ENCODE measurements around the gene FYB1. TPM values are rescaled to one million over a fixed set of nuclear protein-coding genes. Genes with fewer than 3 reads are reported as not detected.

FYB1 gene
- polyA plus RNA-seq, 3 donors from 2014 or later = 50.6 to 205 (median 80.2) TPM

DNA sequence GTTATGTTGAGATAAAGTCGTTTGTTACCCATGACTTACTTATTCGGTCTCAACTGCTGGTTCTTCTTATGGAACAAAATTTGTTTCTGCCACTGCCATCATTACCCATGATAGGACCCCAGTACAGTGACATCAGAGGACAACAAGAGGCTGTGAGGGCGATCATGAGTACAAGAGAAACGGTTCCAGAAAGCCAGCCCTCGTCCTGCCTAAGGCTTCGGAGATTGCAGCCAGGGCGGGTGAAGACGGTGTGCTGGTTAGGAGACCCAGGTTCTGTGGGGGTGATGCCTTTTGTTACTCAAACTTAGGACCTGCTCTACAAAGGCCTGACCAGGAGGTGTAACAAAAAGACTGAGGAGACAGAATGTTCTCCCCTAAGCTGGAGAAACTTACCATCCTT, 10.9 kb downstream of the FYB1 start:
- peaks cover 93 to 100% of the 10 kb centered on the region in 2 donors for H3K4me1 Mint-ChIP-seq
- peaks cover 0 to 15% (median 10%) of the 10 kb centered on the region in 3 donors for H3K27me3 Mint-ChIP-seq (ENCODE audit: low read depth in 3 of 3)
- peak overlapping the region in 4 of 5 donors; percentile 16 to 62 (median 25) for H3K4me3 Mint-ChIP-seq
- no peaks in the 10 kb centered on the region for H3K9me3 Mint-ChIP-seq
- H3K36me3 Mint-ChIP-seq = no peaks in the 10 kb centered on the region
- peak overlapping the region; percentile 89 to 97 (median 94) for H3K27ac Mint-ChIP-seq
- no peak for DNase-seq

DNA sequence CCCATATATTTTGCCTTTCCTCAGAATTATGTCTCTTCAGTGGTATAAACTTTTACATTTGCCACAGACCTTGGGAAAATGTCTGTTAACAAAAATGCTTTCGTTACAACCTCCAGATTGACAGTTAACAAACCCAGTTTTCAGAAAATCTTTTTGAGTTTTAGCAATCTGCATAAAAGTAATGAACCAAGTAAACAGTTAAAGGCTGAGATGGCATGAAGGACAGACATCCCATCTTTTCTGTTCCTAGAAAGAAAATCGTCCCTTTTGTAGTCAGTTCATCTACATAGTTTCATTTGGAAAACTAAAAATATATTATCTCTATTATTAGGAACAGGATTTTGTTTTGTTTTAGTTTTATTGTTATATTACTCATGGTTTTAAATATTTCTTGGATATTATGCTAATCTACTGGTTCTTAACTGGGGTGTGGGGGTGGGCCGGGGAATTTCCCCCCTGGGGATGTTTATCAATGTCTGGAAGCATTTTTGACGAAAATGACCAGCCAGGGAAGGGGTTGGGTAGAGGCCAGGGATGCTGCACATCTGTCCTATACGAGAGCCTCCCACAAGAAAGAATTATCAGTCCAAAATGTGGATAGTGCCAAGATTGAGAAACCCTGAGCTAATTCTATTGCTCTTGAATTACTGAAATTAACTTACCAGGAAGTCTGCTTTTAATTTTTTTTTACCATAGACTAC, 11.9 kb downstream of the FYB1 start:
- H3K9me3 Mint-ChIP-seq = no peaks in the 10 kb centered on the region
- peaks cover 0 to 4% (median 0%) of the 10 kb centered on the region in 3 donors for H3K36me3 Mint-ChIP-seq

DNA sequence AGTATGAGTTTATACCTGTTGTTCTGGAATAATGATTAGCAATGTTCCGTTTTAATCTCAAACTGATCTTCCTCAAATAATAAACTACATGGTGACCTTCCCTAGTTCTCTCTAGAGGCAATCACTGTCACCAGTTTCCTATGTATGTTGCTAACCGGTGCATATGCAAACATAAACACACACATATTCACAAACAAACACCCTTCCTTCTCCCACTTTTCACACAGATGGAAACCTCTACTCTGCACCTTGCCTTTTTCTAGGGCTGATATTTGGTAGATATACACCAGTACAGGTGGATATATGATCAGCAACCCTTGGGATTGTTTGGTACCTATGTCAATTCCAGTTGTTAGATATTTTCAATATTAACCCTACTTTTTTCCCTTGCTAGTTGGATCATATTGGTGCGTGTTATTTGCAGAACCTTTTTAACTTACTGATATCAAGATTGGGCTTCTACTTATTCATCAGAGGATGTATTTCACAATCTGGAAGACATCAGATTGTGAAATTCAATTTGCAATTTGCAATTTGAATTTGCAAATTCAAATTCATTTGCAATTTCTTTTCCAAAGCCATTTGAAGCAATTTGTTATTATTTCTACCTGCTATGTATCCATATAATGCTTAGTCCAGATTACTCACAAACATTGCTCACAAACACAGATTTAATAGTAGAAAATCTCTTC, 12.6 kb downstream of the FYB1 start:
- Mint-ChIP-seq H3K4me1 (peaks cover 93 to 100% of the 10 kb centered on the region in 2 donors), H3K4me3 (no peak overlapping the region), H3K27ac (peak overlapping the region; percentile 37 to 96 (median 78)), H3K9me3 (no peaks in the 10 kb centered on the region), H3K36me3 (peaks cover 0 to 4% (median 0%) of the 10 kb centered on the region in 3 donors), H3K27me3 (ENCODE audit: low read depth in 3 of 3) (peaks cover 2 to 14% (median 10%) of the 10 kb centered on the region in 3 donors)
- DNase-seq = no peak

More for the DNA sequence above, 11.9 kb downstream of the FYB1 start:
- DNase-seq = no peak
- H3K4me3 Mint-ChIP-seq = peak overlapping the region in 2 of 5 donors; percentile 34 to 35
- peak overlapping the region; percentile 89 to 97 (median 94) for H3K27ac Mint-ChIP-seq
- peaks cover 2 to 15% (median 10%) of the 10 kb centered on the region in 3 donors for H3K27me3 Mint-ChIP-seq (ENCODE audit: low read depth in 3 of 3)
- H3K4me1 Mint-ChIP-seq = peaks cover 93 to 100% of the 10 kb centered on the region in 2 donors

DNA sequence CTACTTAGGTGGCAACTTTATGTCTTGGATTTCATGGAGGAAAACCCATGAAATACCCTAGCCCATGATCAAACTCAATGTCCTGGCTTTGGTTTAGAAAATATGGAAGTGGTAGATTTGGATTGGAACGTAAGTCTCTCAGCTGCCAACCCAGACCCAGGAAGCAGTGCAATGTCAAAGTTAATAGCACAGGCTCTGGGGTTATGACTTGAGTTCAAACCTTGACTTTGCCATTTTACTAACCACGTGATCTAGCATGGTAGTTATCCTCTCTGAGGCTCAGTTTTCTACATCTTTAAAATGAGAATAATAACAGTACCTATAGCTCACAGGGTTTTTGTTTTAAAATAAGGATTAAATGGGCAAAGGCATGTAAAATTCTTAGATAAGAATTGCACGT, 13.8 kb downstream of the FYB1 start:
- peak overlapping the region in 5 of 6 donors; percentile 20 to 99 (median 93) for H3K27ac Mint-ChIP-seq
- H3K4me1 Mint-ChIP-seq = peaks cover 93 to 100% of the 10 kb centered on the region in 2 donors
- H3K27me3 Mint-ChIP-seq (ENCODE audit: low read depth in 3 of 3) = peaks cover 2 to 10% (median 5%) of the 10 kb centered on the region in 3 donors
- H3K9me3 Mint-ChIP-seq = no peaks in the 10 kb centered on the region
- no peak for DNase-seq
- H3K4me3 Mint-ChIP-seq = no peak overlapping the region
- H3K36me3 Mint-ChIP-seq = peaks cover 0 to 10% (median 0%) of the 10 kb centered on the region in 3 donors

DNA sequence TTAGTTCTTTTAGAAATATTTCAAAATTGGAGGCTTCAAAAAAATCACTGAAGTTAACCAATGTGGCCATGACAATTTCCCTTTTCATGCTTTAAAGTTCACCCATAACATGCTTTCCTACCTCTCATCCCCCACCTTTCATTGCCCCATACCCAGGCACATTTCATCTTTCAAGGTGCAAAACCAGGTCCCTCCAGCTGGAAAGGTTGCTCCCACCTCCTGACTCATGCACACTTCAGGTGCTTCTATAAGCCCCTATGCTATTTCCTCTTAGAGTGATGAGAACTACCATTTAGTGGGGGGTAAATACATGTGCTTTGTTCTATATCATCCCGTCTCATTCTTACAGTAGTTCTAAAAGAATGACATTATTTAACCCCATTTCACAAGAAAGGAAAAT, 15.4 kb downstream of the FYB1 start:
- H3K27me3 Mint-ChIP-seq (ENCODE audit: low read depth in 3 of 3) = peaks cover 0 to 2% (median 2%) of the 10 kb centered on the region in 3 donors
- peak overlapping the region; percentile 78 to 93 (median 86) for H3K4me3 Mint-ChIP-seq
- H3K9me3 Mint-ChIP-seq = no peaks in the 10 kb centered on the region
- H3K4me1 Mint-ChIP-seq = peaks cover 91 to 100% of the 10 kb centered on the region in 2 donors
- H3K36me3 Mint-ChIP-seq = peaks cover 0 to 10% (median 0%) of the 10 kb centered on the region in 3 donors
- H3K27ac Mint-ChIP-seq = peak overlapping the region; percentile 89 to 99 (median 94)
- DNase-seq = no peak

DNA sequence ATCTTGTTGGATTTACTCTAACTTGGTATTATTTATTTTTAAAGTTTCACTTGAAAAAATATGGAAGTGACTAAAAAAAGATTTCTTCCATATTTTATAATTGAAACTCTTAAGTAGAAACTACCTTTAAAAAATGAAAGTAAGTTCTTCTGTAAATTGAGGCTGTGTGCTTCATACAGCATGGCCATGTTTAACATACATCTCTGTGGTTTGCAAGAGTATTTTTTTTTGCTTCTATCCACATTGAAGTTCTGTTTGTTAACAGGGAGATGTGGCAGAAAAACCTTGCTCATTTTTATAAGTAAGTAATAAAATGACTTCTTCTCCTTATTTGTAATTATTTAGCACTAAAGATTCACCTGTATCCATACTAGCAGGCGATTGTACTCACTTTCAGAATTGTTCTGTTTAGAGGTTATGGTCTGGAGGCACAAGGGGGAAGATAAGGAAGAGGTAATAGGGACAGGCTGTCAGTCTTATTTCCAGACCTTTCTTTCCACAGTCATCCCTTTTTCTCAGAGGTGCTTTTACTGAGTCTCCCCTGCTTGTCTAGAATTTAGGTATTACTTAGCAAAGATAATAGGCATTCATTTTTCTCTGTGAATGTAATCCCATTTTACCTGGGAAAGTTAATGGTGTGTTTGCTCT, 16.0 kb downstream of the FYB1 start:
- no peak for DNase-seq
- Mint-ChIP-seq H3K36me3 (peaks cover 0 to 10% (median 0%) of the 10 kb centered on the region in 3 donors), H3K4me3 (peak overlapping the region; percentile 78 to 93 (median 86)), H3K9me3 (no peaks in the 10 kb centered on the region), H3K4me1 (peaks cover 88 to 100% of the 10 kb centered on the region in 2 donors), H3K27me3 (ENCODE audit: low read depth in 3 of 3) (peaks cover 0 to 2% (median 2%) of the 10 kb centered on the region in 3 donors), H3K27ac (peak overlapping the region; percentile 89 to 99 (median 94))

DNA sequence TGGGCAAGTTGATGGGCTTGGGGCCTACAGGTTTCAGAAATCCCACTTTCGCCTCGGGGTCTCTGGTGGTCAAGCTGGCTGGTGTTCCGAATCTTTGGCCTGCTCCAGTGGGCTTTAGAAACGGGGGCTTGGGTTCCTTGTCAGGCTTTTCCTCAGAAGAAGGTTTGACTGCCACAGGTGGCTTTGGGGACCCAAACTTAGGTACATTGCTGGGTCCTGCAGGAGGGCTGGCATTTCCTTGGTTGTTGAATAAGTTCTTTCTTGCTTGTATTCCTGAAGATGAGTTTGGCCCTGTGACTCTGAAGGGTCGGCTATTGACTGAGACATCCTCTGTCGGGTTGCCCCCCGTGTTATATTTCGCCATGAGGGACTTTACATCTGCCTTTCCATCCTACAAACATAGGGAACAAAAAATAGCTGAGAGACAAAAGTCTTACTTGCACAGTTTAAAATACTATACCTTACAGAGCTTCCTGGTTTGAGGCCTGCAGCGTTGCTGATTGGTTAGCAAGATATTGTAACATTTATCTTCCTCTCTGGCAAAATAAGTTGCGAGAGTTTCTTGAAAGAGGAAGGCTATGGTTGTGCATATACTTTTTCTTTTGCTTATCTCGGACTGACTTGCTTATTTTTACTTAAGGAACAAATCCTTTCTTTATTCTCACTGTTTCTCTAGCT, 16.6 kb downstream of the FYB1 start:
- DNase-seq = peak in 2 of 3 donors; percentile 39 to 48
- Mint-ChIP-seq H3K4me1 (peaks cover 86 to 100% of the 10 kb centered on the region in 2 donors), H3K9me3 (no peaks in the 10 kb centered on the region), H3K4me3 (peak overlapping the region; percentile 78 to 93 (median 86)), H3K36me3 (peaks cover 0 to 10% (median 0%) of the 10 kb centered on the region in 3 donors), H3K27ac (peak overlapping the region; percentile 89 to 99 (median 94)), H3K27me3 (ENCODE audit: low read depth in 3 of 3) (peaks cover 0 to 2% (median 2%) of the 10 kb centered on the region in 3 donors)

DNA sequence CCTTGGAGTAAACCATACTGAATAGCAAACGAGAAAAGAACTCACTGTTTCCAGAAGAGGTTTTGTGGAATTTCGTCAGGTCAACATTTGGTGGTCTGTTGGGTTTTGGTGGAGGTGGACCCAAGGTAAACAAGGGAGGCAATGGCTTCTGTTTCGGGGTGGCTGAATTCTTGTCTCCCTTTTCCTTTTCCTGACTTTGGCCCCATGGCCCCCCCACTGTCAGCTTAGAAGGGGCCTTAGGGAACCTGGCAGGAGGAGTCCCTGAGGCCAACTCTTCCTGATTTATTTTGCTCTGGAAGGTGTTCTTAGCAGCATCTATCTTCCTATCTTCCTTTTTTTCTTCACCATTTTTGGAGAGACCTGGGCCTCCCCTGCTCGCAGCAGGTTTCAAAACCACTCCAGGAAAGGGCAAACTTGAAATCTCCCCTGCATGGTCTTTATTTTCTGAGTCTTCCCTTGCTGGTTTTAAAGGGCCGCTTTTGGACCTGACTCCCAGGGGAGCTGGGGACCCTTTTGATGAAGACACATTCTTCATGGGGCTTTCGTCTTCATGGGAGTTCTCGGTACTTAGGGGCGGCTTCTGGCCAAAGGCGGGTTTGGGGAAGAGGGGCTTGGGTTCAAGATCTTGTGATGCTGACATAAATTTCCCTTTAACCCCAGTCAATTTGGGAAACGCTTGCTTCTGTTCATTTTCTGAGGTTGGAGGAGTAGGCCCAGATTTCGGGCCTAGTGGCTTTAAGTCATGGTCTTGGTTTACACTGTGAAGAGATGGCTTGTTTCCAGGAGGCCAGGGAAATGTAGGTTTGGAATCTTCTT, 17.4 kb downstream of the FYB1 start:
- H3K4me3 Mint-ChIP-seq = peak overlapping the region; percentile 78 to 93 (median 86)
- no peaks in the 10 kb centered on the region for H3K9me3 Mint-ChIP-seq
- H3K36me3 Mint-ChIP-seq = peaks cover 0 to 10% (median 0%) of the 10 kb centered on the region in 3 donors
- no peak for DNase-seq
- peaks cover 0 to 2% (median 2%) of the 10 kb centered on the region in 3 donors for H3K27me3 Mint-ChIP-seq (ENCODE audit: low read depth in 3 of 3)
- H3K4me1 Mint-ChIP-seq = peaks cover 85 to 100% of the 10 kb centered on the region in 2 donors
- H3K27ac Mint-ChIP-seq = peak overlapping the region; percentile 89 to 99 (median 94)

DNA sequence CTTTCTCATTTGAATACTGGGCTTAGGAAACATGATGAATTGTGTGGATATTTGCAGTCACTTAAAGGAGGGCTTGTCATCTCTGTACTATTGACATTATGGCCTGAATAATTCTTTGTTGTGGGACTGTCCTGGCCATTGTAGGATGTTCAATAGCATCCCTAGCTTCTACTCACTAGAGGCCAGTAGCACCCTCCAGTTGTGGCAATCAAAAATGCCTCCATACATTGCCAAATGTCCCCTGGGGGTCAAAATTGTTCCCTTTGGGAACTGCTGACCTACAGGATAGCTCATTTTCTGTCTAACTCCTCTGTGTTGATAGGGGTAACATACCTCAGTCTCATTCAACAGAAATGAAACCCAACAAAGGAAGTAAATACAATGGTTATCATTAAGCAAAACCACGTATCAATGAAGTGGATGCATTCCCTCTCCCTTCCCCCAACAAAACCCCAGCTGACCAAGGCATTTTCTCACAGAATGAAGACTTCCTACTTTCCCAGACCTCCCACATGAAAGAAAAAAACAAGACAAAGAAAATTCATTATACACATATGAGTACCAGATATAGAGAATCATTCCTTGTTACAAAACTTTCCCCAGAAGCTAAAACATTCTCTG, 18.1 kb downstream of the FYB1 start:
- DNase-seq = no peak
- Mint-ChIP-seq H3K27me3 (ENCODE audit: low read depth in 3 of 3) (peaks cover 0 to 2% (median 2%) of the 10 kb centered on the region in 3 donors), H3K4me3 (peak overlapping the region; percentile 78 to 93 (median 86)), H3K36me3 (peaks cover 0 to 15% (median 0%) of the 10 kb centered on the region in 3 donors), H3K9me3 (no peaks in the 10 kb centered on the region), H3K27ac (peak overlapping the region; percentile 89 to 99 (median 94)), H3K4me1 (peaks cover 86 to 100% of the 10 kb centered on the region in 2 donors)

DNA sequence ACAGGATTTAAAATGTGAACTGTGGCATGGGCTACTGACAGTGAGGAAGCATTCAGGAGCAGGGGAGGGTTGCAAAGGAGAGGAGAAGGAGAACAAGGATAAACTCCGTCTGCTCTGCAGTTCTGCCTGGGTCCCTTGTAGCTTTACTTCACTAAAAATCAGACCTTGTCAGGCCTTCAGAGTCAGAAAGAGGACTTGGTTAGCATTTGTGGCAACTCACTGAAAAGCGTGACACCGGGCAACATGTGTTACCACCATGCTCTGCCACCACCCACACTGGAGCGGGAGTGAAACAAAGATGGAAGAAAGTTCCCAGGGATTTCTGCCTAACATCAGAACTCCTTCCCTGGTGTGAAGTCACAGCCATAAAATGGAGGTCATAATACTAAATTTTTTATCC, 19.3 kb downstream of the FYB1 start:
- peaks cover 0 to 2% (median 2%) of the 10 kb centered on the region in 3 donors for H3K27me3 Mint-ChIP-seq (ENCODE audit: low read depth in 3 of 3)
- peak in 1 of 3 donors; percentile 30 for DNase-seq
- peak overlapping the region; percentile 78 to 93 (median 86) for H3K4me3 Mint-ChIP-seq
- no peaks in the 10 kb centered on the region for H3K9me3 Mint-ChIP-seq
- H3K4me1 Mint-ChIP-seq = peaks cover 85 to 99% of the 10 kb centered on the region in 2 donors
- peak overlapping the region; percentile 89 to 99 (median 94) for H3K27ac Mint-ChIP-seq
- H3K36me3 Mint-ChIP-seq = peaks cover 2 to 23% (median 2%) of the 10 kb centered on the region in 3 donors

DNA sequence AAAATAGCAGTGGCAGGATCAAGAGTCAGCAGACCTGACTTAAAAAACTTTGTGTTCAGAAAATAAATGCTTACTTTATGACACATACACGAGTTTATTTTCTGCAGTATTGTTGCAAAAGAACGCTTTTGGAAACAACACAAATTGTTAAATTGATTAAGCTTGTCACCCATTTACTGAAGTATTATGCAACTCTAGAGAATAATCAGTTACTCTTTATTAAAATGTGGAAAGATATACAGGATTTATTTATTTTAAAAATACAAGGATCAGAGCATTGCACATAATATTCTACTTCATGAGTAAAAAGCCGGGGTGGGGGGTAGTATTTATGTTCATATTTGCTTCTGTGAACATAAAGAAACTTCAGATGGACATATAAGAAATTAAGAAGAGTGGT, 20.0 kb downstream of the FYB1 start:
- Mint-ChIP-seq H3K9me3 (no peaks in the 10 kb centered on the region), H3K27me3 (ENCODE audit: low read depth in 3 of 3) (peaks cover 0 to 2% (median 0%) of the 10 kb centered on the region in 3 donors), H3K4me3 (peak overlapping the region; percentile 78 to 93 (median 86)), H3K4me1 (peaks cover 85 to 99% of the 10 kb centered on the region in 2 donors), H3K27ac (peak overlapping the region; percentile 89 to 99 (median 94)), H3K36me3 (peaks cover 9 to 30% (median 10%) of the 10 kb centered on the region in 3 donors)
- DNase-seq = no peak

DNA sequence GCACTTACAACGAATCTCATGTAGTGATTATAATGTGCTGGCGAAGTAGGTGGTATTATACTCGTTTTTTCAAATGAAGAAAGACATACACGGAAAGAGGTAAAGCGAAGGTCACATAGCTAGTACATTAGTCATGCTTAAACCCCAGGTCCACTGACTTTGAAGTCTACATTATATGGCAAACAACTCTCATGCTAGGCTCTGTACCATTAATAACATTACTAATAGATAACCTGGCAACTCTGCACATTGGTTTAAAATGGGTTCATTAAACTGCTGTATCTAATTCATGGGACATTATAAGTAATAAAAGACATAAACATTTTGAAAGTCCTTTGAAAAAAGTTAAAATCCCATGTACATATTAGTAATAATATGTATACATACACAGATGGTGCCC, 21.2 kb downstream of the FYB1 start:
- DNase-seq = no peak
- Mint-ChIP-seq H3K36me3 (peaks cover 11 to 41% (median 15%) of the 10 kb centered on the region in 3 donors), H3K9me3 (no peaks in the 10 kb centered on the region), H3K4me3 (peak overlapping the region; percentile 20 to 67 (median 48)), H3K27me3 (ENCODE audit: low read depth in 3 of 3) (peaks cover 0 to 4% (median 2%) of the 10 kb centered on the region in 3 donors), H3K27ac (peak overlapping the region; percentile 66 to 90 (median 80)), H3K4me1 (peaks cover 85 to 99% of the 10 kb centered on the region in 2 donors)

Data from immature natural killer cell (primary cell).